Fibroblast of lung (primary cell): ENCODE measurements around the gene MPRIP. TPM values are rescaled to one million over a fixed set of nuclear protein-coding genes. Genes with fewer than 3 reads are reported as not detected.
"Not testable (repeated sequence)": the region's sequence is repeated elsewhere in the genome, so short reads cannot be mapped to it uniquely, and the experiment has no call there.

ENCODE experiments used
- DNase-seq, 2 donors: peaks; one replicate each; pipeline versions ENCODE4 v3.0.0 to v3.0.0-alpha.2; 2010; ENCODE audit warnings: low read depth in 2 of 2
- H2AFZ ChIP-seq: 2 replicates; pipeline ENCODE4 v1.5.1; 2012; ENCODE audit warnings: low read length, control low read depth, inconsistent platforms
- H3K27ac ChIP-seq: 2 replicates; pipeline ENCODE4 v1.5.1; 2011; ENCODE audit warnings: low read length, control low read depth; ENCODE audit not compliant: insufficient read depth
- H3K27me3 ChIP-seq: 2 replicates; pipeline ENCODE4 v1.5.1; 2011; ENCODE audit warnings: mild to moderate bottlenecking, low read length; ENCODE audit not compliant: control insufficient read depth, insufficient read depth
- H3K36me3 ChIP-seq: 2 replicates; pipeline ENCODE4 v1.5.1; 2011; ENCODE audit warnings: low read length; ENCODE audit not compliant: control insufficient read depth, insufficient read depth
- H3K4me1 ChIP-seq: 2 replicates; pipeline ENCODE4 v1.5.1; 2011; ENCODE audit warnings: low read length; ENCODE audit not compliant: control insufficient read depth, insufficient read depth; ENCODE audit errors: extremely low read depth
- H3K4me2 ChIP-seq: 2 replicates; pipeline ENCODE4 v1.5.1; 2011; ENCODE audit warnings: low read length, control low read depth; ENCODE audit not compliant: insufficient read depth; ENCODE audit errors: extremely low read depth
- H3K4me3 ChIP-seq, 4 experiments: fragments of 200-600 bp in 1 of 4; sonication (generic) in 1 of 4; replicated peaks in 1 of 4; 2 replicates each; pipeline ENCODE4 v1.5.1; 2011 to 2016; ENCODE audit warnings: low read length in 4 of 4, low read depth in 3 of 4, mild to moderate bottlenecking in 3 of 4, control low read depth in 2 of 4, inconsistent platforms in 1 of 4, mixed read lengths in 1 of 4; ENCODE audit not compliant: insufficient read depth in 1 of 4; ENCODE audit errors: control extremely low read depth in 1 of 4
- H3K79me2 ChIP-seq: 2 replicates; pipeline ENCODE4 v1.5.1; 2012; ENCODE audit warnings: mild to moderate bottlenecking, low read length, inconsistent platforms; ENCODE audit not compliant: control insufficient read depth, insufficient read depth
- H3K9ac ChIP-seq: 2 replicates; pipeline ENCODE4 v1.5.1; 2011; ENCODE audit warnings: mild to moderate bottlenecking, low read length, control low read depth; ENCODE audit not compliant: insufficient read depth
- H3K9me3 ChIP-seq: 2 replicates; pipeline ENCODE4 v1.5.1; 2012; ENCODE audit warnings: low read depth, low read length; ENCODE audit not compliant: control insufficient read depth, insufficient read depth
- H4K20me1 ChIP-seq: 2 replicates; pipeline ENCODE4 v1.5.1; 2011; ENCODE audit warnings: low read length; ENCODE audit not compliant: control insufficient read depth, insufficient read depth; ENCODE audit errors: extremely low read depth
- polyA plus RNA-seq, 2 donors: library from polyadenylated mRNA; depleted of rRNA in 1 of 2; stranded (reverse) in 1 of 2; unstranded in 1 of 2; fragments of >200 nt; gene quantifications; 2 replicates each; pipeline ENCODE4 v1.2.1, GENCODE V29; 2011 to 2012; ENCODE audit warnings: missing spikeins in 1 of 2
- total RNA-seq: library from RNA; depleted of rRNA; stranded (reverse); fragments of >200 nt; gene quantifications from 2 replicates; pipeline ENCODE4 v1.2.1, GENCODE V29; 2014
- TF ChIP-seq, protein P1 (sequence below), 2 donors: IDR thresholded peaks in 1 of 2; conservative IDR thresholded peaks in 1 of 2; 1 replicate in 1 of 2; 2 replicates in 1 of 2; pipeline ENCODE4 v1.5.1; 2011 to 2012; ENCODE audit warnings: low read length in 2 of 2, control low read depth in 1 of 2, inconsistent platforms in 1 of 2, low read depth in 1 of 2, mild to moderate bottlenecking in 1 of 2

MPRIP gene
- total and polyA plus RNA-seq, 2 donors (not counting 1 experiment from before 2014, with no cell fraction given): 104 to 124 TPM

DNA sequence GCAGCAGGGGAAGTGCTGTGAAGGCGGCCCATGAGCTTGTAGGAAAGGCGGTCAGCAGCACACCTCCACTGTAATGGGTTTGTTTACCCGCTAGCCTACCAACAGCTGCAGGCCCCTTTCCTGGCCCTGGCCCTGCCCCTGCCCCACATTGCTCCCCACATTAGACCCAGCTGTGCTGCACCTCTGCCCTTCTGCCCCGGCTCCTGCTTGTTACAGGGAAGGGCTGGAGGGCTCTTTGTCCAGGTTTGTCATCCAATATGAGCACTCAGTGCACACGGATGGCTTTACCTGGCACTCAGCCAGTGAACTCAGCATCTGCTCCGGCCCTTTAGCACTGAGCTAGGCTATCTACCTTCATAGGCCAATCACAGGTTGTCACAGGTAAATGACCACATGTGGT lies 34.4 kb upstream of the MPRIP start:
- H3K79me2 ChIP-seq, H2AFZ ChIP-seq, H3K9ac ChIP-seq, H3K4me1 ChIP-seq, H3K36me3 ChIP-seq, H3K4me2 ChIP-seq, DNase-seq, H3K27ac ChIP-seq, H3K9me3 ChIP-seq, H3K27me3 ChIP-seq, H3K4me3 ChIP-seq, H4K20me1 ChIP-seq: not testable (repeated sequence)

DNA sequence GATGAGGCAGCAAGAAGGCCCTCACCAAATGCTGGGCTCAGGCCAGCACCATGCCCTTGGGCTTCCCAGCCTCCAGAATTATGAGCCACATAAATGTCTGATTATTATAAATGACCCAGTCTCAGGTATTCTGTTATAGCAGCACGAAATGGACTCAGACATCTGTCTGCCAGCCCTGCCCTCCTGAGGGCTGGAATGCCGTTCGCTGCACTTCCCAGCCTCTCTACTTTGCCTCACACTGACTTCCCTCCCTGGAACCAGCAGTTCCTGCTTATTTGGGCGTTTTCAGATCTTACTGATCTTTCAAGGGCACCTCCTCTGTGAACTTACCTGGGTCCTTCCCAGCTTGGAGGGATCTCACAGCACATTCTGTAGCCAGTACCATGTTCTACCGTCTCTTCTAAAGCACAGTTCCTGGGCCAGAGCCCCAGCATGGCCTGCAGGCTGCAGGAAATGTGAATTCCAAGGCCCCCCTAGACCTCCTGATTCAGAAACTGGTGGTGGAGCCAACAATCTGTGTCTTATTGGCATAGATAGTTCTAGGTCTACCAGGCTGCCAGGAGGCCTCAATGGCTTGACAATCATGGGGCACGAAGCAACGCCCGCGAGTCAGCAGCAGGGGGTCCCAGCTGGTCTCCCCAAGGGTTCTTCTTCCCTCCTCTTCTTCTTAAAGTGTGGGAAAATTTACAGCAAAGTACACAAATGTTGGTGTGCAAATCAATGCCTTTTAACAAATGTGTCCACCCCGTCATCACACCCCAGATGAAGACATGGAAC lies 33.4 kb upstream of the MPRIP start:
- not testable (repeated sequence) for H2AFZ ChIP-seq, H3K36me3 ChIP-seq, DNase-seq, H3K9me3 ChIP-seq, H3K79me2 ChIP-seq, H3K4me3 ChIP-seq, H4K20me1 ChIP-seq, H3K4me1 ChIP-seq, H3K4me2 ChIP-seq, H3K9ac ChIP-seq, H3K27me3 ChIP-seq, H3K27ac ChIP-seq

DNA sequence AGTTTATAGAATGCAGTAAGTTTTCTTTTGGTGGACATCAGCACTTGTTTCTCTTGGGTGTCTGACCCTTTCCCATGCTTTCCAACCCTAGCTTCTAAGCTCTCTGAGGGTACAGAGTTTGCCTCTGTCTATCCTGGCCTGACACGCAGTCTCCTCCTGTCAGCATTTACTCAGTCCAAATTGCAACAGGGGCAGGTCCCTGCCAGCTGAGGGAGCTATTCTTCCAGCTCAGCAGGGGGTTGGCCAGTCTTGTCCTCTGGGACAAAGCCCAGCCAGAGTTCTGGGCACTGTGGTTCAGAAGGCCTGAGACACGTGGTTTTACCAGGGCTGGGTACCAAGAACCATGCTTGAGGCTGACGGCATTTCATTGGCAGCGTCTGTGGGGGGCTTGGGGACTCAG lies 32.3 kb upstream of the MPRIP start:
- H3K79me2 ChIP-seq, H3K4me1 ChIP-seq, H3K9me3 ChIP-seq, DNase-seq, H3K9ac ChIP-seq, H3K36me3 ChIP-seq, H4K20me1 ChIP-seq, H3K4me2 ChIP-seq, H2AFZ ChIP-seq, H3K27ac ChIP-seq, H3K27me3 ChIP-seq, H3K4me3 ChIP-seq: not testable (repeated sequence)
- TF ChIP-seq, protein P1, sequence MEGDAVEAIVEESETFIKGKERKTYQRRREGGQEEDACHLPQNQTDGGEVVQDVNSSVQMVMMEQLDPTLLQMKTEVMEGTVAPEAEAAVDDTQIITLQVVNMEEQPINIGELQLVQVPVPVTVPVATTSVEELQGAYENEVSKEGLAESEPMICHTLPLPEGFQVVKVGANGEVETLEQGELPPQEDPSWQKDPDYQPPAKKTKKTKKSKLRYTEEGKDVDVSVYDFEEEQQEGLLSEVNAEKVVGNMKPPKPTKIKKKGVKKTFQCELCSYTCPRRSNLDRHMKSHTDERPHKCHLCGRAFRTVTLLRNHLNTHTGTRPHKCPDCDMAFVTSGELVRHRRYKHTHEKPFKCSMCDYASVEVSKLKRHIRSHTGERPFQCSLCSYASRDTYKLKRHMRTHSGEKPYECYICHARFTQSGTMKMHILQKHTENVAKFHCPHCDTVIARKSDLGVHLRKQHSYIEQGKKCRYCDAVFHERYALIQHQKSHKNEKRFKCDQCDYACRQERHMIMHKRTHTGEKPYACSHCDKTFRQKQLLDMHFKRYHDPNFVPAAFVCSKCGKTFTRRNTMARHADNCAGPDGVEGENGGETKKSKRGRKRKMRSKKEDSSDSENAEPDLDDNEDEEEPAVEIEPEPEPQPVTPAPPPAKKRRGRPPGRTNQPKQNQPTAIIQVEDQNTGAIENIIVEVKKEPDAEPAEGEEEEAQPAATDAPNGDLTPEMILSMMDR (conservative IDR thresholded peaks at IDR 0.05 in 1 of 2, IDR thresholded peaks at IDR 0.05 in 1 of 2; ENCODE audit: low read depth in 1 of 2, low read length in 2 of 2): peak in 1 of 2 donors; percentile 4

DNA sequence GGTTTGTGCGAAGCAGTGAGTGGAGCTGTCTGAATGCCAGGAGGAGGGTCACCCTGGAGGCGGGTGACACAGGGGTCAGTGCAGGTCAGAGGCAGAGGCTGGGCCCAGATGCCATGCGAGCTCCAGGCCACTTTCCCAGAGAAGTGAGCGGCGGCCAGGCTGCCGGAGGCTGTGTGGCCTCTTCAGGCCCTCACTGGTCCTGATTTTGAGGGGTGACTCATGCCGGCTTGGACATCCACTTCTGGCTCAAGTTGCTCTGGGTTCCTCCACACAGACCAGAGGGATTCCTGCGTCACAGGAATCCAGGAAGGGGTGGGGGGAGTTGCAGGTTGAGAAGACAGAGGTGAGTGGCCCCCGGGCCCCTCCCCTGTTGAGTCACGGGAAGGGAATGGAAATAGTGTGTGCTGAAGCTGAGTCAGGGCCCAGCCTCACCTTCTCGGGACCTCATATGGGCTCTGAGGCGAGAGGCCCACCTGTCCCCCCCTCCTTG lies 31.7 kb upstream of the MPRIP start:
- not testable (repeated sequence) for H3K4me3 ChIP-seq

DNA sequence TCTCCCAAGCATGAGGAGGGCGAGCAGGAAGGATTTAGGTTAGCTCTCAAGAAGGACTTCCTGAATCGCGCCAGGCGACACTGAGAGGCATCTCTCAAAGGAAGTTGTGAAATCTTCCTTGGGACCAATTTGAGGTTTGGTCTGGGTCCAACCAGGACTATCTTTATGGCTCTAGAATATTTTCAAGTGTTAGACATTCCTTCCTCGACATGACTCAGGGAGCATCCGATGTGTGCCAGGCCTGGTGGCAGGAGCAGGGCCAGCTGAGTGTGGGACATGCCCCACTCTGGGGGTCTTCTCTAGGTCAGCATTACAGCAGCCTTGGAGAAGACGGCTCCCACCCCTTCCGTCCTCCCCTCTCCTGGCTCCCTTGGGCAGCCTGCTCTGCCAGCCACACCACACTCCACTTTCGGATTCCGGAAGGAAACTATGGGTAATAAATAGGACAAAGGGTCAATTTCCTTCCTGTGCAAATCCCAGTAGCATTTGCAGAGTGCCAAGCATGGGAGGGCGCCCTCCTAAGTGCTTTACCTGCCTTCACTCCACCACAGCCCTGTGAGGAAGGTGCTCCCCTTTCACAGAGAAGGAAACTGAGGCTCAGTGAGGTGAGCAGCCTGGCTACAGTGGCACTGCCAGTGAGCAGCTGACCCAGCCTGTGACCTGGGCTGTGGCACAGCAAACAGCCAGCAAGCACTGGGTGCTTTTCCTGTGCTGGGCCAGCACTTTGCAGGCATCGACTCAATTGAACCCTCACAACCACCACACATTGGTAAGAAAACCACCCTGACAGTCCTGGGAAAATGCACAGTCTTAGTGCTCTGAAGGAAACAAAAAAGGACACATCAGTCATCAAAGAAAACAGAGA lies 31.0 kb upstream of the MPRIP start:
- not testable (repeated sequence) for H3K9ac ChIP-seq, H2AFZ ChIP-seq, H3K36me3 ChIP-seq, H3K27ac ChIP-seq, H3K4me1 ChIP-seq, H3K4me2 ChIP-seq, H3K27me3 ChIP-seq, H3K4me3 ChIP-seq, H3K9me3 ChIP-seq, H4K20me1 ChIP-seq, H3K79me2 ChIP-seq
- peak; percentile 82 to 87 for DNase-seq

More for the DNA sequence above, 31.7 kb upstream of the MPRIP start:
- H3K9ac ChIP-seq, H3K9me3 ChIP-seq, H2AFZ ChIP-seq, H3K4me2 ChIP-seq, H3K79me2 ChIP-seq, H3K36me3 ChIP-seq, H3K4me1 ChIP-seq, DNase-seq, H3K27ac ChIP-seq, H3K27me3 ChIP-seq, H4K20me1 ChIP-seq: not testable (repeated sequence)
